Ovary (tissue), 10 donors: ENCODE measurements around the gene GJE1. TPM values are rescaled to one million over a fixed set of nuclear protein-coding genes. Genes with fewer than 3 reads are reported as not detected.
"Not testable (repeated sequence)": the region's sequence is repeated elsewhere in the genome, so short reads cannot be mapped to it uniquely, and the experiment has no call there.

Source experiments
- DNase-seq, 5 donors: peaks; one replicate each; pipeline ENCODE4 v3.0.0-alpha.2; 2019 to 2020
- H3K27ac ChIP-seq, 2 donors: fragments of 200-600 bp; one replicate each; pipeline versions ENCODE4 v1.5.1 to v1.8.0; 2019 to 2022
- H3K27me3 ChIP-seq: fragments of 200-600 bp; one replicate; pipeline ENCODE4 v1.8.0; 2022
- H3K36me3 ChIP-seq: fragments of 200-600 bp; sonication (generic); one replicate; pipeline ENCODE4 v1.5.1; 2019
- H3K4me1 ChIP-seq: one replicate; pipeline ENCODE4 v1.8.1; 2013; ENCODE audit warnings: mild to moderate bottlenecking, moderate library complexity; ENCODE audit not compliant: insufficient read depth
- H3K4me3 ChIP-seq: fragments of 200-600 bp; sonication (generic); one replicate; pipeline ENCODE4 v1.5.1; 2017
- H3K9me3 ChIP-seq, 2 donors: fragments of 200-600 bp in 1 of 2; sonication (generic) in 1 of 2; one replicate each; pipeline versions ENCODE4 v1.5.1 to v1.8.1; 2013 to 2019; ENCODE audit warnings: mild to moderate bottlenecking in 1 of 2, moderate library complexity in 1 of 2
- EP300 ChIP-seq: sonication (generic); formaldehyde crosslinking; IDR thresholded peaks from one replicate; pipeline ENCODE4 v1.6.1; 2017; ENCODE audit warnings: antibody characterized with exemption
- POLR2A ChIP-seq: fragments of 450-650 bp; IDR thresholded peaks from one replicate; pipeline ENCODE4 v1.6.1; 2017; ENCODE audit warnings: antibody characterized with exemption, mild to moderate bottlenecking, moderate library complexity
- WGBS, 3 donors: extraction: QIAGEN DNeasy Blood & Tissue Kit in 1 of 3; methylation state at CpG; one replicate each; pipeline versions ENCODE4 v1.1.5 to v1.1.7; 2013 to 2017; 5-methylcytosine and 5-hydroxymethylcytosine counted together
- intact Hi-C, 4 donors: fragments of 100-400 bp; cut with DNase I; formaldehyde crosslinking; loops; one replicate each; pipeline versions ENCODE4 v1.11.0 to v1.15.1; 2022 to 2023
- long read RNA-seq, 3 donors: library from polyadenylated mRNA in 2 of 3; unstranded in 2 of 3; transcript quantifications; one replicate each; pipeline ENCODE4 v2.0.0 and lab custom pipeline, GENCODE V29; 2021 to 2026
- polyA plus RNA-seq, 2 donors: library from polyadenylated mRNA; stranded (reverse); fragments of 200-250 nt in 1 of 2; fragments of 350-450 nt in 1 of 2; fragmentation: Illumina TruSeq in 1 of 2; extraction: RNeasy Lipid Tissue Mini Kit (QIAGEN cat#74804) in 1 of 2; gene quantifications; one replicate each; pipeline ENCODE4 v1.2.3, GENCODE V29; 2013 to 2014
- total RNA-seq, 7 donors: library from RNA; depleted of rRNA in 2 of 7; stranded (reverse); fragments of >200 nt in 2 of 7; fragmentation: NEBNext Ultra II Directional in 3 of 7; extraction: Animal tissue kit (Norgen Biotek cat#: 25700) in 3 of 7; gene quantifications; one replicate each; pipeline versions ENCODE4 v1.1.0 to v1.2.4, GENCODE V29; 2016 to 2023
- TF ChIP-seq, protein P1 (sequence below), 3 donors: fragments of 450-650 bp in 2 of 3; fragments of 200-600 bp in 1 of 3; IDR thresholded peaks; one replicate each; pipeline versions ENCODE4 v1.5.1 to v1.8.0; 2016 to 2022; ENCODE audit warnings: antibody characterized with exemption in 3 of 3, mild to moderate bottlenecking in 1 of 3
- donor health status: DM: no; HTN: no; CAD: no; lungs with moderate emphysema.
- donor health status: DM: no; HTN: no; CAD: no.
- donor health status: Bipolar disorder and iron deficiency.
- donor health status: DM: yes; HTN: yes; CAD: no.
- donor health status: DM: no; HTN: no; CAD: no.
- donor health status: DM: yes; HTN: yes; CAD: no.

The GJE1 gene, protein sequence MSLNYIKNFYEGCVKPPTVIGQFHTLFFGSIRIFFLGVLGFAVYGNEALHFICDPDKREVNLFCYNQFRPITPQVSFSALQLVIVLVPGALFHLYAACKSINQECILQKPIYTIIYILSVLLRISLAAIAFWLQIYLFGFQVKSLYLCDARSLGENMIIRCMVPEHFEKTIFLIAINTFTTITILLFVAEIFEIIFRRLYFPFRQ
- total RNA-seq (not detected), polyA plus RNA-seq (not detected)
- long read RNA-seq, donor 1: 0 reads
- long read RNA-seq, donor 2: 0 reads
- long read RNA-seq, donor 3: 0 reads

DNA sequence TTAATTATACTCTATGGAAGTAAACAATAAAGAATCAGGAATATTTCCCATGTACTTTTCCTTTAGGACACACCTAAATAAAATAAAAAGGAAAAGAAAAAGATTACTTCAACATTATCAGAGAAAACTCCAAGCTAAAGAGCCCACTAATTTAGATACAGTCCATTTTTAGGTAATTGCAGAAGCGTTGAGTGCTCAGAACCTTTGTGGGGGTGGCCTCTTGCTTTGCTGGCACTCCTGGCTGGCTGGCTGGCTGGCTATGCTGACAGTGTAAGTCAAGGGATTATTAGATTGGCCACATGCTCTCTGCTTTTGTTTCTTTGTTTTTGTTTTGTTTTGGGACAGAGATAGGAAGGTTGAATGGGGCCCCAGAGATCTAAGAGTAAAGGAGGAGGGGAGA, at the start of gene GJE1:
Gene GJE1, plus strand, starts transcription at position 301 of the 400 bp plus-strand sequence. CDS start 234 bp downstream, outside the sequence.
- Histone ChIP-seq H3K27ac (no peak within 1 kb of the TSS), H3K36me3 (no peaks in the 10 kb centered on the region), H3K9me3 (no peaks in the 10 kb centered on the region), H3K4me1 (no peaks in the 10 kb centered on the region), H3K27me3 (no peaks in the 10 kb centered on the region), H3K4me3 (no peak within 1 kb of the TSS)
- no peak for DNase-seq
- intact Hi-C loops: loop anchor here in 1 of 4 donors (10.0 kb wide), 1 partner anchor 1888 kb away; no protein-coding TSS in a partner anchor
- no peak for TF ChIP-seq POLR2A
- TF ChIP-seq, protein P1, sequence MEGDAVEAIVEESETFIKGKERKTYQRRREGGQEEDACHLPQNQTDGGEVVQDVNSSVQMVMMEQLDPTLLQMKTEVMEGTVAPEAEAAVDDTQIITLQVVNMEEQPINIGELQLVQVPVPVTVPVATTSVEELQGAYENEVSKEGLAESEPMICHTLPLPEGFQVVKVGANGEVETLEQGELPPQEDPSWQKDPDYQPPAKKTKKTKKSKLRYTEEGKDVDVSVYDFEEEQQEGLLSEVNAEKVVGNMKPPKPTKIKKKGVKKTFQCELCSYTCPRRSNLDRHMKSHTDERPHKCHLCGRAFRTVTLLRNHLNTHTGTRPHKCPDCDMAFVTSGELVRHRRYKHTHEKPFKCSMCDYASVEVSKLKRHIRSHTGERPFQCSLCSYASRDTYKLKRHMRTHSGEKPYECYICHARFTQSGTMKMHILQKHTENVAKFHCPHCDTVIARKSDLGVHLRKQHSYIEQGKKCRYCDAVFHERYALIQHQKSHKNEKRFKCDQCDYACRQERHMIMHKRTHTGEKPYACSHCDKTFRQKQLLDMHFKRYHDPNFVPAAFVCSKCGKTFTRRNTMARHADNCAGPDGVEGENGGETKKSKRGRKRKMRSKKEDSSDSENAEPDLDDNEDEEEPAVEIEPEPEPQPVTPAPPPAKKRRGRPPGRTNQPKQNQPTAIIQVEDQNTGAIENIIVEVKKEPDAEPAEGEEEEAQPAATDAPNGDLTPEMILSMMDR (IDR thresholded peaks at IDR 0.05): no peak
- no peak for TF ChIP-seq EP300
- WGBS, 3 donors: 49 to 56% (median 52%) methylated on average over 1 of the region's 1 CpG

DNA sequence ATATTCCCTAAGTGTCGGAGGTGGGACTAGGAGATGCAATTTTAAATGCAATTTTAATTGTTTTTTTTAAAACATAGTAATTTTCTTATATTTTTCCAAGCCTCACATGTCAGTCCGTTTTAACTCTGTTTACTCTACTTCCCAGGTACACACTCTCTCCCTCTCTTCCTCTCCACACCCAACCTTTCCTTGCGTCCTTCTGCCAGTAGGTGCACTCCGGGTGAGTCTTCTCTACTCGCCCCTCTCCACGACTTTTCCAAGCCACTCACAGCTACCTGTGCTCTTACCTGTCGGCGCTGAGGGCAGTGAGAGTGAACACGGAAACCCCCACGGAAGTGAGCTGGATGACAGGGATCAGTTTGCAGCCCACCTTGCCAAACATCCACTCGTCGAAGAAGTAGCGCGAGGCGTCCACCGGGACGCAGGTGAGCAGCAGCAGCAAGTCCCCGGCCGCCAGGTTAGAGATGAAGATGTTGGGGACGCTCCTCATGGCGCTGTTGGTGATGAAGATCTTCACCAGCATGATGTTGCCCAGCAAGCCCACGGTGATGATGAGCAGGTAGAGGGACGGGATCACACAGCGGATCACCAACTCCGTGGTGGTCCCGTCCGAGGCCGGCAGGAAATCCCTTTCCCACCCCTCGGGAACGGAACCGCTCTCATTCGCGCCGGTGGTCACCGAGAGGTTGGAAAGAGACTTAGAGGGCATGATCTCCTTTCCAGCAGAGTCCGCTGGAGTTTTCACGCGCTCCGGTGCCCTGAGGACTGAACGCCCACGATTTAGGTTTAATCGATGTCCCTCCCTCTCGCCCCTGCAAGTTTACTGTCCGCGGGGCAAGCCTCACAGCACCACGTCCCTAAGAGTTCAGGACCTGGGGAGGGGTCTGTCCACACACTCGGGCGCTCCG, 44.5 kb upstream of the GJE1 start:
- H3K36me3 ChIP-seq: no peaks in the 10 kb centered on the region
- no peaks in the 10 kb centered on the region for H3K27me3 ChIP-seq
- WGBS, 3 donors: 11 to 18% (median 15%) methylated on average over 49 of the region's 49 CpGs
- no peak overlapping the region for H3K4me3 ChIP-seq
- no peak overlapping the region for H3K27ac ChIP-seq
- intact Hi-C loops: no loop called here
- peaks cover 0 to 3% of the 10 kb centered on the region in 2 donors for H3K9me3 ChIP-seq
- peaks cover 2% of the 10 kb centered on the region for H3K4me1 ChIP-seq
- TF ChIP-seq, protein P1 (IDR thresholded peaks at IDR 0.05): no peak
- TF ChIP-seq EP300 (no peak), POLR2A (no peak)
- DNase-seq: no peak

DNA sequence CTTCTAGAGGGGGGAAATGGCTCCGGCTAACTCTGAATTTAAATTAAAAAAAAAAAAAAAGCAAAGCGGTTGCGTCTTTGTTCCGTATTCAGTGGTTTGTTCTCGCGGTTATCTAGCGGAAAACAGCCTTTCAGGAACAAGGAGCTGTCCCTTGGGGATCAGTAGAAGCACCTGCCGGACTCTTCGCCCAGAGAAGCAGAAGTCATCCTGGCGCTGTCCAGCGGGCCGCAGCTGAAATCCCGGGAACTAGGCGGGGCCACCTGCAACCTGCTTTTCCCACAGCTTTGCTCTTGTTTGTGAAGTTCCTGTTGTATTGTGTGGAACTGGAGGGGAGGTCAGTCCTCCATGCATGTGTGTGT, 43.9 kb upstream of the GJE1 start:
- Histone ChIP-seq H3K36me3 (no peaks in the 10 kb centered on the region), H3K4me3 (no peak overlapping the region), H3K27ac (no peak overlapping the region), H3K9me3 (peaks cover 0 to 3% of the 10 kb centered on the region in 2 donors), H3K27me3 (no peaks in the 10 kb centered on the region), H3K4me1 (peaks cover 2% of the 10 kb centered on the region)
- intact Hi-C loops: no loop called here
- WGBS, 3 donors: 0 to 2% (median 1%) methylated on average over 14 of the region's 14 CpGs
- DNase-seq: no peak
- TF ChIP-seq POLR2A (no peak), EP300 (no peak)
- TF ChIP-seq, protein P1 (IDR thresholded peaks at IDR 0.05): no peak

DNA sequence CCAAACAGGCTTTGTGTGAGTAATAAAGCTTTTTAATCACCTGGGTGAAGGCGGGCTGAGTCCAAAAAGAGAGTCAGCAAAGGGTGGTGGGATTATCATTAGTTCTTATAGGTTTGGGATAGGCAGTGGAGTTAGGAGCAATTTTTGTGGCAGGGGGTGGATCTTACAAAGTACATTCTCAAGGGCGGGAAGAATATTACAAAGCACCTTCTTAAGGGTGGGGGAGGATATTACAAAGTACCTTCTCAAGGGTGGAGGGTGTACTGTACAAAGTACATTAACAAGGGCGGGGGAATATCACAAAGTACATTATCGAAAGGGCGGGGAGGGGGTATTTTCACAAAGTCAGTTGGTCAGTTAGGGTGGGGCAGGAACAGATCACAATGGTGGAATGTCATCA, 27.9 kb upstream of the GJE1 start:
- DNase-seq, H3K27me3 ChIP-seq, H3K4me3 ChIP-seq, H3K4me1 ChIP-seq, H3K36me3 ChIP-seq, H3K27ac ChIP-seq, intact Hi-C loops, H3K9me3 ChIP-seq: not testable (repeated sequence)
- WGBS, 3 donors: 86 to 97% (median 96%) methylated on average over 5 of the region's 5 CpGs

DNA sequence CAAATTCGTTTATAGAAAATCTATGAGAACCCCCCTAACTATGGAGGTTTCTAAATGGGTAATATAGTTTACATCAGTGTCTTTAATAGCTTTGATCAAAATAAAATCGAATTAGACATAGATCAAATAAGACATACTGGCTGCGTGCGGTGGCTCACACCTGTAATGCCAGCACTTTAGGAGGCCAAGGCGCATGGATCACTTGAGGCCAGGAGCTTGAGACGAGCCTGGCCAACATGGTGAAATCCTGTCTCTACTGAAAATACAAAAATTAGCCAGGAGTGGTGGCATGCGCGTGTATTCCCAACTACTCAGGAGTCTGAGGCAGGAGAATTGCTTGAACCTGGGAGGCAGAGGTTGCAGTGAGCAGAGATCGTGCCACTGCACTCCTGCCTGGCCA, 21.9 kb upstream of the GJE1 start:
- 87 to 92% (median 88%) methylated on average over 9 of the region's 9 CpGs for WGBS, 3 donors
- intact Hi-C loops, H3K9me3 ChIP-seq, H3K27me3 ChIP-seq, H3K27ac ChIP-seq, H3K4me1 ChIP-seq, DNase-seq, H3K36me3 ChIP-seq, H3K4me3 ChIP-seq: not testable (repeated sequence)
